GM12891 (cell line): Measurements from ENCODE around the gene MRGPRX3.

Experiments used
- PAX5 ChIP-seq: IDR thresholded peaks from 2 replicates; pipeline ENCODE4 v1.6.1; 2011; ENCODE audit warnings: low read length, moderate library complexity, mild to moderate bottlenecking; ENCODE audit not compliant: insufficient read depth, severe bottlenecking
- POLR2A ChIP-seq: IDR thresholded peaks from 2 replicates; pipeline ENCODE4 v1.6.1; 2011; ENCODE audit warnings: low read depth, low read length, control low read depth
- POLR2AphosphoS5 ChIP-seq: IDR thresholded peaks from 2 replicates; pipeline ENCODE4 v1.6.1; 2011; ENCODE audit warnings: low read depth, low read length, control low read depth
- POU2F2 ChIP-seq: IDR thresholded peaks from 2 replicates; pipeline ENCODE4 v1.6.1; 2011; ENCODE audit warnings: low read depth, mild to moderate bottlenecking, control low read depth, low read length, moderate library complexity
- SPI1 ChIP-seq: IDR thresholded peaks from 2 replicates; pipeline ENCODE4 v1.6.1; 2011; ENCODE audit warnings: low read depth, low read length, control low read depth
- TAF1 ChIP-seq: IDR thresholded peaks from 2 replicates; pipeline ENCODE4 v1.6.1; 2011; ENCODE audit warnings: low read depth, low read length, control low read depth

- no peak for TF ChIP-seq POLR2A
- no peak for TF ChIP-seq SPI1
- TF ChIP-seq POLR2AphosphoS5 = no peak
- no peak for TF ChIP-seq TAF1
- TF ChIP-seq PAX5 = no peak
- TF ChIP-seq POU2F2 = no peak
Observed at GRCh38 chr11:18105086-18105801, 27.1 kb upstream of the MRGPRX3 start.
